Panc1 (cell line): ENCODE data around the gene CMIP. TPM values are rescaled to one million over a fixed set of nuclear protein-coding genes. Genes with fewer than 3 reads are reported as not detected.

Experiments used
- ATAC-seq: fragments of 200-7000 bp; cut with Tn5 transposase; 2 replicates; pipeline ENCODE4 v1.9.1; 2020; ENCODE audit warnings: mild to moderate bottlenecking, moderate library complexity
- BruUV-seq: library from RNA; stranded (reverse); fragments of 400-500 nt; replicated peaks from 2 replicates; lab custom pipeline; 2021; lab: Mats Ljungman, UMichigan
- CTCF ChIA-PET: fragments of 300-600 bp; sonication (Branson Sonifier 250); formaldehyde crosslinking; loops from one replicate; lab custom pipeline; 2022; ENCODE audit warnings: antibody characterized with exemption; lab: Charles Lee
- POLR2A ChIA-PET: fragments of 300-600 bp; sonication (Branson Sonifier 250); formaldehyde crosslinking; loops from one replicate; lab custom pipeline; 2022; ENCODE audit warnings: antibody characterized with exemption; lab: Charles Lee
- DNase-seq: peaks from one replicate; pipeline ENCODE4 v3.0.0-alpha.2; 2010; ENCODE audit warnings: low read depth, low spot score
- H3K27ac ChIP-seq: 2 replicates; pipeline ENCODE4 v1.5.1; 2011; ENCODE audit warnings: mild to moderate bottlenecking, low read length, inconsistent platforms
- H3K27me3 ChIP-seq: fragments of 200-500 bp; sonication (Bioruptor generic); 2 replicates; pipeline ENCODE4 v1.6.0; 2014; ENCODE audit warnings: low read length, inconsistent platforms; ENCODE audit not compliant: control insufficient read depth, insufficient read depth
- H3K36me3 ChIP-seq: fragments of 200-500 bp; sonication (Bioruptor generic); 2 replicates; pipeline ENCODE4 v1.5.1; 2014; ENCODE audit warnings: inconsistent platforms, mild to moderate bottlenecking, low read length, moderate library complexity; ENCODE audit not compliant: control insufficient read depth, insufficient read depth
- H3K4me1 ChIP-seq: 2 replicates; pipeline ENCODE4 v1.5.1; 2011; ENCODE audit warnings: inconsistent platforms, mild to moderate bottlenecking, low read length, moderate library complexity; ENCODE audit not compliant: control insufficient read depth, insufficient read depth
- H3K4me3 ChIP-seq, 2 experiments: 2 replicates each; pipeline ENCODE4 v1.5.1; 2011 to 2012; ENCODE audit warnings: low read depth in 2 of 2, low read length in 2 of 2, mild to moderate bottlenecking in 2 of 2, inconsistent platforms in 1 of 2, moderate library complexity in 1 of 2
- H3K9me3 ChIP-seq: fragments of 200-500 bp; sonication (Bioruptor generic); 2 replicates; pipeline ENCODE4 v1.5.1; 2014; ENCODE audit warnings: low read depth, mild to moderate bottlenecking, inconsistent platforms, low read length, moderate library complexity; ENCODE audit not compliant: control insufficient read depth, insufficient read depth
- POLR2AphosphoS5 ChIP-seq: IDR thresholded peaks from 2 replicates; pipeline ENCODE4 v1.6.1; 2012; ENCODE audit warnings: mild to moderate bottlenecking, low read depth, low read length, moderate library complexity
- SIN3A ChIP-seq: IDR thresholded peaks from 2 replicates; pipeline ENCODE4 v1.6.1; 2012; ENCODE audit warnings: low read depth, mild to moderate bottlenecking, low read length, moderate library complexity, borderline replicate concordance; ENCODE audit not compliant: insufficient read depth
- TCF7L2 ChIP-seq: IDR thresholded peaks from 2 replicates; pipeline ENCODE4 v1.6.1; 2011; ENCODE audit warnings: mild to moderate bottlenecking, low read depth, low read length, inconsistent platforms
- in situ Hi-C: cut with HindIII; loops from 2 replicates; pipeline ENCODE4 v1.10.0; 2016; ENCODE audit warnings: low sequenced_read_pairs, low pct_unique_long_range_greater_than_20kb
- intact Hi-C: fragments of 100-400 bp; cut with micrococcal nuclease; formaldehyde crosslinking; loops from one replicate; pipeline ENCODE4 v1.10.0; 2022; ENCODE audit not compliant: unreplicated experiment
- total RNA-seq: library from RNA; stranded (reverse); gene quantifications from one replicate; pipeline ENCODE4 v1.2.1, GENCODE V29; 2021; ENCODE audit not compliant: unreplicated experiment
- TF ChIP-seq, protein P1 (sequence below), 2 experiments: IDR thresholded peaks; 2 replicates each; pipeline ENCODE4 v1.6.1; 2011 to 2012; ENCODE audit warnings: low read depth in 2 of 2, control low read depth in 1 of 2, low read length in 1 of 2, mild to moderate bottlenecking in 1 of 2, moderate library complexity in 1 of 2; ENCODE audit not compliant: insufficient read depth in 1 of 2
- TF ChIP-seq, protein P2 (sequence below): fragments of 450-650 bp; IDR thresholded peaks from 2 replicates; pipeline ENCODE4 v1.5.1; 2017; ENCODE audit warnings: mild to moderate bottlenecking

Gene CMIP
- total RNA-seq, 1 experiment from 2014 or later: 49.7 TPM

DNA sequence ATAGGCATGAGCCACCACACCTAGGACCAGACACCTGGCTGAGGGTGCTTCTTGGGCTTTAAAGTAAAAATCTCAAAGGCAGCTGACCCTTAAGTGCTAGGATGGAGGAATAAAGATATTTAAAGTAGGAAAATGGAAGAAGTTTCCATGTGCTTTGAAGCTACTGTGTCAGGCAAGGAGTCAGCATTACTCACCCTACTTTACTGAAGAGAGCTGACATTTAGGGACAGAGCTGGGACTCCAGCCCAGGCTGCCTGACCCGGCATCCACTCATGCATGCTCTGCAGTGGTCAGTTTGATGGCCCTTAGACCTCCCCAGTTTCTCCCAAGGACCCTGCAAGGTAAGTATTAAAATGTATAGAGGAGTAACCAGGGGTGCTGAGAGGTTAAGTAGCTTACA, 209.7 kb downstream of the CMIP start:
- POLR2A ChIA-PET: interaction anchor here (0.7 kb wide), 1 partner anchor 216 kb away, joined by 3 read pairs; no protein-coding TSS in a partner anchor

DNA sequence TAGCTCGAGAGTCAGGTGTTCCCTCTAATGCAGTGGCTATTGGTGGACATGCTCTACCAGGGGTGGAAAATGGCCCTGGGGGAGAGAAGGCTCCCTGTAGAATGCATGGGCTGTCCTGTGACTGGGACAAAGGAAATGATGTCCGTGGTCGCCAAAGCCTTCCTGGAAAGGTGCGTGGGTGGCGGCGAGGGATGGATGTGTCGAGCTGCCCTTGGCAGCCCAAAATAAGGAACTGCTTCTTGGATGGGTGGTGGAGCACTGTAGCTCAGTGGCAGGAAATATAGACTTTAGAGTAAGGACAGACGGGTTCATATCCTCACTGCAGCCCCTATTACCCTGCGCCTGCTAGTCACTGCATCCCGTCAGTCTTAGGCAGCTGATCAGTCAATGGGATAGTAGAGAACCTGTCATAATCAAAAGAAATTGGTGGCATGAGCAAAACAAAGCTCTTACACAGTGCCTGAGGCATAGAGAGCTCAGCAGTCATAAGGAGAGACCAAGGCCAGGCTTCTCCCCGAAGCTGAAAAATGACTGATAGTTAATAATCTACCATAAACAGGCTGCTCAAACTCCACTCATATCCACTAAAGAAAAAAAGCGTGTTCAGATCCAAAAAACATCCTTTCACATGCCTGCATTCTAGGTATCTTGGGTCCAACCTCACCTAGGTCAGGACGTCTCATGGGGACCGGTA, 211.0 kb downstream of the CMIP start:
- intact Hi-C loops (no loop called here), in situ Hi-C loops (no loop called here)
- BruUV-seq: no TSS peak
- Histone ChIP-seq H3K27me3 (no peaks in the 10 kb centered on the region), H3K4me3 (no peak overlapping the region), H3K4me1 (no peaks in the 10 kb centered on the region), H3K9me3 (no peaks in the 10 kb centered on the region), H3K27ac (no peak overlapping the region), H3K36me3 (no peaks in the 10 kb centered on the region; the same call in 1 of the 2 replicates)
- ChIA-PET POLR2A (no interaction called here), CTCF (no interaction called here)
- no peak for DNase-seq
- ATAC-seq: no peak
- no peak for TF ChIP-seq POLR2AphosphoS5

More for the DNA sequence above, 209.7 kb downstream of the CMIP start:
- no peaks in the 10 kb centered on the region for H3K4me1 ChIP-seq
- H3K27me3 ChIP-seq: no peaks in the 10 kb centered on the region
- BruUV-seq: no TSS peak
- in situ Hi-C loops (no loop called here), intact Hi-C loops (no loop called here)
- no peaks in the 10 kb centered on the region; the same call in 1 of the 2 replicates for H3K36me3 ChIP-seq
- no peak overlapping the region for H3K4me3 ChIP-seq
- DNase-seq: no peak
- no peak overlapping the region for H3K27ac ChIP-seq
- CTCF ChIA-PET: no interaction called here
- H3K9me3 ChIP-seq: no peaks in the 10 kb centered on the region
- TF ChIP-seq, protein P1, sequence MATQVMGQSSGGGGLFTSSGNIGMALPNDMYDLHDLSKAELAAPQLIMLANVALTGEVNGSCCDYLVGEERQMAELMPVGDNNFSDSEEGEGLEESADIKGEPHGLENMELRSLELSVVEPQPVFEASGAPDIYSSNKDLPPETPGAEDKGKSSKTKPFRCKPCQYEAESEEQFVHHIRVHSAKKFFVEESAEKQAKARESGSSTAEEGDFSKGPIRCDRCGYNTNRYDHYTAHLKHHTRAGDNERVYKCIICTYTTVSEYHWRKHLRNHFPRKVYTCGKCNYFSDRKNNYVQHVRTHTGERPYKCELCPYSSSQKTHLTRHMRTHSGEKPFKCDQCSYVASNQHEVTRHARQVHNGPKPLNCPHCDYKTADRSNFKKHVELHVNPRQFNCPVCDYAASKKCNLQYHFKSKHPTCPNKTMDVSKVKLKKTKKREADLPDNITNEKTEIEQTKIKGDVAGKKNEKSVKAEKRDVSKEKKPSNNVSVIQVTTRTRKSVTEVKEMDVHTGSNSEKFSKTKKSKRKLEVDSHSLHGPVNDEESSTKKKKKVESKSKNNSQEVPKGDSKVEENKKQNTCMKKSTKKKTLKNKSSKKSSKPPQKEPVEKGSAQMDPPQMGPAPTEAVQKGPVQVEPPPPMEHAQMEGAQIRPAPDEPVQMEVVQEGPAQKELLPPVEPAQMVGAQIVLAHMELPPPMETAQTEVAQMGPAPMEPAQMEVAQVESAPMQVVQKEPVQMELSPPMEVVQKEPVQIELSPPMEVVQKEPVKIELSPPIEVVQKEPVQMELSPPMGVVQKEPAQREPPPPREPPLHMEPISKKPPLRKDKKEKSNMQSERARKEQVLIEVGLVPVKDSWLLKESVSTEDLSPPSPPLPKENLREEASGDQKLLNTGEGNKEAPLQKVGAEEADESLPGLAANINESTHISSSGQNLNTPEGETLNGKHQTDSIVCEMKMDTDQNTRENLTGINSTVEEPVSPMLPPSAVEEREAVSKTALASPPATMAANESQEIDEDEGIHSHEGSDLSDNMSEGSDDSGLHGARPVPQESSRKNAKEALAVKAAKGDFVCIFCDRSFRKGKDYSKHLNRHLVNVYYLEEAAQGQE (IDR thresholded peaks at IDR 0.05; ENCODE audit: insufficient read depth in 1 of 2, low read depth in 2 of 2, low read length in 1 of 2): no peak
- TF ChIP-seq, protein P2, sequence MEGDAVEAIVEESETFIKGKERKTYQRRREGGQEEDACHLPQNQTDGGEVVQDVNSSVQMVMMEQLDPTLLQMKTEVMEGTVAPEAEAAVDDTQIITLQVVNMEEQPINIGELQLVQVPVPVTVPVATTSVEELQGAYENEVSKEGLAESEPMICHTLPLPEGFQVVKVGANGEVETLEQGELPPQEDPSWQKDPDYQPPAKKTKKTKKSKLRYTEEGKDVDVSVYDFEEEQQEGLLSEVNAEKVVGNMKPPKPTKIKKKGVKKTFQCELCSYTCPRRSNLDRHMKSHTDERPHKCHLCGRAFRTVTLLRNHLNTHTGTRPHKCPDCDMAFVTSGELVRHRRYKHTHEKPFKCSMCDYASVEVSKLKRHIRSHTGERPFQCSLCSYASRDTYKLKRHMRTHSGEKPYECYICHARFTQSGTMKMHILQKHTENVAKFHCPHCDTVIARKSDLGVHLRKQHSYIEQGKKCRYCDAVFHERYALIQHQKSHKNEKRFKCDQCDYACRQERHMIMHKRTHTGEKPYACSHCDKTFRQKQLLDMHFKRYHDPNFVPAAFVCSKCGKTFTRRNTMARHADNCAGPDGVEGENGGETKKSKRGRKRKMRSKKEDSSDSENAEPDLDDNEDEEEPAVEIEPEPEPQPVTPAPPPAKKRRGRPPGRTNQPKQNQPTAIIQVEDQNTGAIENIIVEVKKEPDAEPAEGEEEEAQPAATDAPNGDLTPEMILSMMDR: no peak
- TF ChIP-seq POLR2AphosphoS5 (no peak), TCF7L2 (no peak), SIN3A (no peak)
- no peak for ATAC-seq

DNA sequence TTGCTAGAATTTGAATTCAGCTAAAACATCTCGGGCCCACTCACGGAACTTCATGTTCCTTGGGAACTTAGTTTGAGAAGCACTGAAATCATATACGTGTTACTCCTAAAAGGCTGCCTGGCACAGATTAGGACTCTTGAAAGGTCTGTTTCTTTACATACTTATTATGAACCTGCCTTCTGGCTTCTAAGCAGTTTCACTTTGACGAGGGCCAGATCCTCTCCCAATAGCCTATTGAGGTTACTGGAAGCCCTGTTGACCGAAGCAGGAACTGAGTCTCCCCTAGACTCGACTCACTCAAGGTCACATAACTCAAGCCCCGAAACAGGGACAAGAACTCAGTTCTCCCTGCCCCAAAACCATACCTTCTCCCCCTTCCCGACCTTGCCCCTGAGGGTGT, 212.6 kb downstream of the CMIP start:
- H3K9me3 ChIP-seq: no peaks in the 10 kb centered on the region

More for the DNA sequence above, 212.6 kb downstream of the CMIP start:
- BruUV-seq: no TSS peak
- ATAC-seq: no peak
- intact Hi-C loops: no loop called here
- Histone ChIP-seq H3K36me3 (no peaks in the 10 kb centered on the region; the same call in 1 of the 2 replicates), H3K4me1 (no peaks in the 10 kb centered on the region), H3K27me3 (no peaks in the 10 kb centered on the region), H3K4me3 (no peak overlapping the region), H3K27ac (no peak overlapping the region)
- POLR2A ChIA-PET: no interaction called here
- TF ChIP-seq POLR2AphosphoS5 (no peak), TCF7L2 (no peak), SIN3A (no peak)
- TF ChIP-seq, protein P1 (IDR thresholded peaks at IDR 0.05; ENCODE audit: insufficient read depth in 1 of 2, low read depth in 2 of 2, low read length in 1 of 2): no peak
- TF ChIP-seq, protein P2: no peak
- DNase-seq: no peak
- in situ Hi-C loops: no loop called here
- CTCF ChIA-PET: no interaction called here
